NCI-H146 treated with DMSO at 0.1 percent for 48 hours (cell line): ENCODE measurements around the gene PLCB4.

Experiments used
- DNase-seq: peaks from one replicate; lab custom pipeline; 2025; ENCODE audit not compliant: unreplicated experiment; lab: John Stamatoyannopoulos, UW

PLCB4 gene

GRCh38 chr20:9100691-9101090 is 31.8 kb downstream of the PLCB4 start:
- no peak for DNase-seq

GRCh38 chr20:9102456-9102855 is 33.6 kb downstream of the PLCB4 start:
- no peak for DNase-seq

GRCh38 chr20:9103955-9104354 is 35.1 kb downstream of the PLCB4 start:
- no peak for DNase-seq

DNA sequence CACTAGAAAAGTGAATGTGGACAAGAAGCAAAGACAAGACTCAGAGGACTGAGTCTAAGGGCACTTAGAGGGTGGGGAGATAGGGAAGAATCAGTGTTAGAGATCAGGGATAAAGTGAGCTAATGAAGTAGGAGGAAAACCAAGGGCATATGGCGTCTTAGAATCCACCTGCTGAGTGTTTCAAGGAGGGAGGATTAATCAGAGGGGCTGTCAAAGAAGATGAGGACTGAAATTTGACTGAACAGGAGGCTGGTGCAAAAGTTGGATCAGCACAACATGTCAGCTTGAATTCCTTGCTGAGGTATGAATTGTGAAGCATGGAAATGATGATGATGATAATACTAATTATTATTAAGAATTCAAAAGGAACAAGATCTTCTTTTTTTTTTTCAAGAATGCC is 39.4 kb downstream of the PLCB4 start:
- no peak for DNase-seq

DNA sequence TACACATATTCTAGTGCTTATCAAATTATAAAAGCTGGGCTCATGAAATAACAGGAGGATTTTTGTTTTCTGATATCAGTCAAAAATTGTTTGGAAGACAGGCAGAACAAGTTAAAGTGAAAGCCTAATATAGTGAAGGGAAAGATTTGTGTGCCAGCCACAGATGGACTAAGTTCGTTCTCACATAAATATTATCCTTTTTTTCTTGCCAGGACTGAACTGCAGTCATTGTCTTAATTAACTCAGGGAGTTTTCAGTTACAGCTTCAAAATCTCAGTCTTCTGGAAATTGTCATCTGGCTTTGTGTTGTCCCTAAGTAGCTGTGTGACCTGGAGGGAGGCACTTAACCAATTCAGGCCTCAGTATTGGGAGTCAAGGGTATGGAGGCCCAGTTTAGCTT is 40.7 kb downstream of the PLCB4 start:
- DNase-seq: no peak

DNA sequence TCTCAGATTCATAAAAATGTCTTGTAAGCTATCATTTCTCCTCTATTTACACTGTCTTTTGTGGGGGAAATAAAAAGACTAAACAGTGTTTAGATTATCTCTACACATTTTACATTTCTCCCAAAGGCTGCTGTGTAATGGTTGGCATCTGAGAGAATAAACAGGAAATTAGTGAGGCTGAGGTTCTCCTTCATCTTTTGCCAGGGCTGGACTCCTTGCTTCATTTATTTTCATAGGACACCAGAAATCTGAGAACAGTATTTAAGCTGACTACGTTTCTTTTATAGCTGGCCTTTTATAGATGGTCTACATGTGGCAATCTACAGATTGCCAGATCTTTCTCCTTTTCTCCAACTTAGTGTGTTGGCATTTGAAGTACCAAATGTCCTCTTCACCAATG is 41.5 kb downstream of the PLCB4 start:
- no peak for DNase-seq

GRCh38 chr20:9110916-9111432 is 42.1 kb downstream of the PLCB4 start:
- no peak for DNase-seq

- DNase-seq: no peak
These were observed 43.9 kb downstream of the PLCB4 start for GRCh38 chr20:9112541-9113515.

DNA sequence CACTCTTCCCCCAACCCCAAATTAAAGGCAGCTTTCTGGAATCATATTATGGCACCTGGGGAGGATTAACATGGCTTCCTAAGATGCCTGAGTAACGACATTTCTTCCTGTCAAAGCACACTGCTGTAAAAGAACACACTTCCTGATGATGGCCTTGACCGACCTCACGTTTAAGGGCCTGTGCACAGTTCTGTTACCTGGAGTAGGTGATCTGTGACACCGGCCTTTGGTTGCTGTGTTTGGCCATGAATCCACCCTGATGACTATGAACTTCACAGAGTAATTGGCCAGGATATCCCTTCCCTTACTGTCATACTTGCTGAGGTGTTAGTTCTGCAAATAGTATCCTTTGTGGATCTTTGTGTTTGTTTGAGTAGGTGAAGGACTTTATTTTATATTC is 45.8 kb downstream of the PLCB4 start:
- no peak for DNase-seq

- no peak for DNase-seq
These were observed 48.7 kb downstream of the PLCB4 start for GRCh38 chr20:9117548-9117947.

- DNase-seq: no peak
These were observed 50.9 kb downstream of the PLCB4 start for GRCh38 chr20:9119776-9120175.

DNA sequence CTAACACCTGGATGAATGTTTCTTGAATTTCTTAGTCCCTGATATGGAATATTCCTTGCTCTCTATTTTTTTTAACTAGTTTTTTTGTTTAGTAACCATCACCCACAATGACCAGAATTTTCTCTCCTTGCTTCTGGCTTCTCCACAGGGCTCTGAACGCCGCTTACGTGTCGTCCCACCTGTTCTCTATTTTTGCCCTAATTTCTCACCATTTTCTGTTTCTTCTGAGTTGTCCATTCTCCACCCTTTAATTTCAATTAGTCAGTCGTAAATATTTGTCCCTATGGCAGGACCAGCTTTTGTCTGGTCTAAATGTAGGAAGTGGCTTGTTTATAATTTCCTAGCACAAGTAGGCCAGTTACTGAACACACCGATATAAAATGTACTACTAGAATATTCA is 52.3 kb downstream of the PLCB4 start:
- DNase-seq: no peak

DNA sequence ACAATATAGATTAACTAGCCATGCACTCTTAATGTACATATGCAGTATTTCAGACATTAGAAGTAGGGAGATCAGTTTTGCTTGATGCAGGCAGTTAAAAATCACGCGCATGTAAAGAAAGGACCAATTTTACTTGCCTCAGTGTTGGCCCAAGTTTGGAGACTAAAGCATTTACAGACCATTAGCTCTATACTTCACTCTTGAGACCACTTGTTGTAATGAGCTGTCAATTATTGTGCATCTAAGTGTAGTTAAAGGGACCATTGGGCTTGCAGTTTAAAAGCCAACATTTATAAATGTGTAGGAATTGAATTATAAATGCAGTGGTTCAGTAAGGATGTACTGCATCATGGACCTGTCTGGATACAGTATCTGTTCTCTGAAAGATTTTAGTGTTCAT is 53.7 kb downstream of the PLCB4 start:
- no peak for DNase-seq

DNA sequence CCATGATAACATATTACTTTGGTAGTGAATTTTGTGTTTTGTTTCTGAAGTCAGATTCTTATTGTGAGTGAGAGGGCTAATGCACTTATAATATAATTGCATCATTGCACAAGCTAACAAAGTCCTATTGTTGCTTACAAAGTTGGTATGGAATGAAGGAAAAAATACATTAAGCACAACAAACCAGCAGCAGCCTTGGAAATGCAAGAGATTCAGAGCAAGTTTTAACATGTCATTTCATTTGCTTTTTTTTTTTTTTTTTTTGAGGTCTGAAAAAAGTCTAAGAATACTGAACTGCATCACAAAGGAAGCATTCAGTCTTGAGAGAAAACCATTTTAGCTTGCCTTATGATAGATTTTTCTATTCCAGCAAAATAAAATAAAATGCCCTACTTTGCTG is 57.6 kb downstream of the PLCB4 start:
- DNase-seq: no peak

DNA sequence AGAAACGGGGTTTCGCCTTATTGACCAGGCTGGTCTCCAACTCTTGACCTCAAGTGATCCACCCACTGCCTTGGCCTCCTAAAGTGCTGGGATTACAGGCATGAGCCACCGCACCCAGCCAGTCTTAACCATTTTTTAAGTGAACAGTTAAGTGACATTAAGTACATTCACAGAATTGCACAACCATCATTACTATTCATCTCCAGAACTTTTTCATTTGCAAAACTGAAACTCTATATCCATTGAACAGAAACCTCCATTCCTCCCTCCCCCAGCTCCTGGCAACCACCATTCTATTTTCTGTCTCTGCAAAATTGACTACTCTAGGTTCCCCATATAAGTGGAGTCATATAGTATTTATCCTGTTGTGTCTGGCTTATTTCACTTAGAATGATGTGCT is 59.7 kb downstream of the PLCB4 start:
- no peak for DNase-seq

DNA sequence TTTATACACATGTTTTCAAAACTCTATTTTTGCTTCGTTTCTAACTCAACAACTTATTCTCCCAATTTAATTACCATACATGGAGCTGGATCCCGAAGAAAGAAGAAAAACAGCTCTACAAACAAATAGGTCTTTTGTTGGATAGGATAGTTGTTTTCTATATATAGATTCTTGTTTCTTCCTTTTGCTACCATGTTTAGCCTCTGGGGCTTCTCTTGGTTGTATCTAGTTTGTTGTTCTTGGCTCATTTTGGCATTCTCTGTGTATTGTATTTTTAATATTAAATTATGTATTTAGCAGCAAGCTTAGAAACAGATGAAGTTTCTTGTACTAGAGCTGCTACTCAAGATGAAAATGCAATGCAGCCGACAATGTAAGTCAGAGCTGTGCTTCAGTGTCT is 60.9 kb downstream of the PLCB4 start:
- DNase-seq: no peak

DNA sequence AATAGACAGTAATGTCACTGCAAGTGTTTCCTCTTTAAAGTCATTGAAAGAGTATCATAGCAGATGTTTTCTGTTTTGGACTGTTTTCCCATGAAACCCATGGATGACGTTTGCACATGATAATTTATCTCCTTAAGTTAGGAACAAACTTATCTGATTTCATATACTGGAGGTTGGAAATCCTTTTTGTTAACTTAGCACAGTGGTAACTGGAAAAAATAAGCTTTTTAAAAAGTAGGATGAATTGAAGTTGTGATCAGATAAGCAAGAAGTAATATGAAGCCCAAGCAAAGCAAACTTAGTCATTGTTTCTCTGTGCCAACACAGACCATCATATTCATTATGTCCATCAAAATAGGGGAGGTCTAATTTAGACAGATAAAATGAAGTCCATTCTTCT is 61.6 kb downstream of the PLCB4 start:
- DNase-seq: no peak

DNA sequence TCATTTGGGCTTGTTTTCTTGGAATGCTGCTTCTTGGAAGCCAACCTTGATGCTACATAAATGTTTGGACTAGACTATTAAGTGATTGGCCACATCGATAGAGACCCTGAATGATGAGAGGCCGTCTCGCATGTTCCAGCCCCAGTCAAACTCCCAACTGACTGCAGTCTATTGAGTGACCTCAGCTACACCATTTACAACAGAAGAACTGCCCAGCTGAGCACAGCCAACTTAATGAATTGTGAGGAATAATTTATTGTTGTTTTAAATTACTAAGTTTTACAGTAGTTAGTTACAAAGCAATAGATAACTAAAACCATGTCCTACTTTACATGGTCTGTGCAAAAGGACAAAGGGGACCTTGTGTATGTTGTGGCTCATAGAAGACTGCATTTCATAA is 63.0 kb downstream of the PLCB4 start:
- DNase-seq: no peak

DNA sequence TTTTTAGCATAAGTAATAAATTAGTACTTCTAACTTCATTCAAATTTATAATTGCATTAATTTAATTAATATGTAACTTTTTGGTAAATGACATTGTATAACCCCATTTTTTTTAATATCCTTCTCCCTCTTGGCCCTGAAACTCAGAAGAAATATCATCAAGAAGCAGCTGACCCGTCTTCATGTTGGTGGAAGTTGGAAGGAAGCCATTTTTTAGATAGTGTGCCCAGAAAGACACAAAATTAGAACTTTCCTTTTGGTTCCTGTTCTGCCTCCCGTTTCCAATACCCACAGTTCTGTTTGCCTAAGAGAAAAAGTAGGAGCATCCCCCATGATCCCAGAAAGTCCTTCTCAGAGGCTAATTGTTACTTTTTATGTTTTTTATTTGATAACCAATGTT is 65.5 kb downstream of the PLCB4 start:
- no peak for DNase-seq

GRCh38 chr20:9136114-9136513 is 67.2 kb downstream of the PLCB4 start:
- no peak for DNase-seq

DNA sequence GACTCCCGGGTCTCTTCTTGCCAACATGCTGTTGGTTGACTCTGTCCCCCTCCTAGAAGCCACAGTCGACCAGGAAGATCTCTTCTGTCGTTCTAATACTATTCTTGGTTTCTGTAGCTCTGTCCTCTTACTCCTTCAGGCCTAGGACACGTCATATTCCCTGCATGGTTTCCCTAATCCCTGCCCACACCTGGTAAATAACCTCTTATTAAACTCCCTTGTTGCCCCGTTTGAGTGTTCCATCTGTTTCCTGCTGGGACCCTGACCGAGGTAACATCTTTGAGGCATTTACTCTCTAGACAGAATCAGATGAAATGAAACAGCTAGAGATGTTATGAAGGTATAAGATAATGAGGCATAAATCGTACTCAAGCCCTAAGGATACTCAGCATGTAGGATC is 68.1 kb downstream of the PLCB4 start:
- no peak for DNase-seq

- DNase-seq: no peak
These were observed 70.4 kb downstream of the PLCB4 start for GRCh38 chr20:9139106-9139833.
